Measurements from ENCODE around the gene FYB1.
"Not testable (repeated sequence)": the region's sequence is repeated elsewhere in the genome, so short reads cannot be mapped to it uniquely, and the experiment has no call there.

FYB1 gene

GRCh38 chr5:39191216-39191615, 28.1 kb downstream of the FYB1 start:
- Histone ChIP-seq H3K27me3 (ENCODE audit: control insufficient read depth, insufficient read depth, low read length) (no peaks in the 10 kb centered on the region), H3K4me1 (ENCODE audit: control insufficient read depth, insufficient read depth, low read length) (no peaks in the 10 kb centered on the region), H3K36me3 (ENCODE audit: control insufficient read depth, insufficient read depth, low read length) (no peaks in the 10 kb centered on the region), H3K9me3 (ENCODE audit: control insufficient read depth, insufficient read depth, low read length) (no peaks in the 10 kb centered on the region), H3K4me3 (ENCODE audit: low read depth, low read length) (no peak overlapping the region), H3K9ac (ENCODE audit: low read depth, low read length) (no peak overlapping the region)

- Histone ChIP-seq H3K9me3 (ENCODE audit: control insufficient read depth, insufficient read depth, low read length) (no peaks in the 10 kb centered on the region), H3K4me3 (ENCODE audit: low read depth, low read length) (no peak overlapping the region), H3K4me1 (ENCODE audit: control insufficient read depth, insufficient read depth, low read length) (no peaks in the 10 kb centered on the region), H3K9ac (ENCODE audit: low read depth, low read length) (no peak overlapping the region), H3K36me3 (ENCODE audit: control insufficient read depth, insufficient read depth, low read length) (no peaks in the 10 kb centered on the region), H3K27me3 (ENCODE audit: control insufficient read depth, insufficient read depth, low read length) (no peaks in the 10 kb centered on the region)
Observed at GRCh38 chr5:39190311-39191102, 28.9 kb downstream of the FYB1 start.

GRCh38 chr5:39189292-39189955, 29.9 kb downstream of the FYB1 start:
- Histone ChIP-seq H3K4me1 (ENCODE audit: control insufficient read depth, insufficient read depth, low read length) (no peaks in the 10 kb centered on the region), H3K9ac (ENCODE audit: low read depth, low read length) (no peak overlapping the region), H3K27me3 (ENCODE audit: control insufficient read depth, insufficient read depth, low read length) (no peaks in the 10 kb centered on the region), H3K36me3 (ENCODE audit: control insufficient read depth, insufficient read depth, low read length) (no peaks in the 10 kb centered on the region), H3K9me3 (ENCODE audit: control insufficient read depth, insufficient read depth, low read length) (no peaks in the 10 kb centered on the region), H3K4me3 (ENCODE audit: low read depth, low read length) (no peak overlapping the region)

GRCh38 chr5:39187831-39188731, 31.3 kb downstream of the FYB1 start:
- Histone ChIP-seq H3K27me3 (ENCODE audit: control insufficient read depth, insufficient read depth, low read length) (no peaks in the 10 kb centered on the region), H3K4me3 (ENCODE audit: low read depth, low read length) (no peak overlapping the region), H3K9ac (ENCODE audit: low read depth, low read length) (no peak overlapping the region), H3K4me1 (ENCODE audit: control insufficient read depth, insufficient read depth, low read length) (no peaks in the 10 kb centered on the region), H3K36me3 (ENCODE audit: control insufficient read depth, insufficient read depth, low read length) (no peaks in the 10 kb centered on the region), H3K9me3 (ENCODE audit: control insufficient read depth, insufficient read depth, low read length) (no peaks in the 10 kb centered on the region)

- Histone ChIP-seq H3K9me3 (ENCODE audit: control insufficient read depth, insufficient read depth, low read length) (no peaks in the 10 kb centered on the region), H3K4me1 (ENCODE audit: control insufficient read depth, insufficient read depth, low read length) (no peaks in the 10 kb centered on the region), H3K9ac (ENCODE audit: low read depth, low read length) (no peak overlapping the region), H3K27me3 (ENCODE audit: control insufficient read depth, insufficient read depth, low read length) (no peaks in the 10 kb centered on the region), H3K4me3 (ENCODE audit: low read depth, low read length) (no peak overlapping the region), H3K36me3 (ENCODE audit: control insufficient read depth, insufficient read depth, low read length) (no peaks in the 10 kb centered on the region)
Observed at GRCh38 chr5:39186722-39187539, 32.4 kb downstream of the FYB1 start.

GRCh38 chr5:39186289-39186688, 33.1 kb downstream of the FYB1 start:
- no peaks in the 10 kb centered on the region for H3K27me3 ChIP-seq (ENCODE audit: control insufficient read depth, insufficient read depth, low read length)
- no peaks in the 10 kb centered on the region for H3K9me3 ChIP-seq (ENCODE audit: control insufficient read depth, insufficient read depth, low read length)
- H3K36me3 ChIP-seq (ENCODE audit: control insufficient read depth, insufficient read depth, low read length) = no peaks in the 10 kb centered on the region
- H3K9ac ChIP-seq (ENCODE audit: low read depth, low read length) = no peak overlapping the region
- H3K4me1 ChIP-seq (ENCODE audit: control insufficient read depth, insufficient read depth, low read length) = no peaks in the 10 kb centered on the region
- H3K4me3 ChIP-seq (ENCODE audit: low read depth, low read length) = no peak overlapping the region

GRCh38 chr5:39185761-39186160, 33.6 kb downstream of the FYB1 start:
- Histone ChIP-seq H3K27me3 (ENCODE audit: control insufficient read depth, insufficient read depth, low read length) (no peaks in the 10 kb centered on the region), H3K4me1 (ENCODE audit: control insufficient read depth, insufficient read depth, low read length) (no peaks in the 10 kb centered on the region), H3K9ac (ENCODE audit: low read depth, low read length) (no peak overlapping the region), H3K4me3 (ENCODE audit: low read depth, low read length) (no peak overlapping the region), H3K36me3 (ENCODE audit: control insufficient read depth, insufficient read depth, low read length) (no peaks in the 10 kb centered on the region), H3K9me3 (ENCODE audit: control insufficient read depth, insufficient read depth, low read length) (no peaks in the 10 kb centered on the region)

- not testable (repeated sequence) for H3K9me3 ChIP-seq (ENCODE audit: control insufficient read depth, insufficient read depth, low read length); H3K9ac ChIP-seq (ENCODE audit: low read depth, low read length); H3K4me3 ChIP-seq (ENCODE audit: low read depth, low read length); H3K4me1 ChIP-seq (ENCODE audit: control insufficient read depth, insufficient read depth, low read length); H3K36me3 ChIP-seq (ENCODE audit: control insufficient read depth, insufficient read depth, low read length); H3K27me3 ChIP-seq (ENCODE audit: control insufficient read depth, insufficient read depth, low read length)
Observed at GRCh38 chr5:39179561-39179960, 39.8 kb downstream of the FYB1 start.

- Histone ChIP-seq H3K4me3 (ENCODE audit: low read depth, low read length) (no peak overlapping the region), H3K9ac (ENCODE audit: low read depth, low read length) (no peak overlapping the region), H3K36me3 (ENCODE audit: control insufficient read depth, insufficient read depth, low read length) (no peaks in the 10 kb centered on the region), H3K9me3 (ENCODE audit: control insufficient read depth, insufficient read depth, low read length) (no peaks in the 10 kb centered on the region), H3K27me3 (ENCODE audit: control insufficient read depth, insufficient read depth, low read length) (no peaks in the 10 kb centered on the region), H3K4me1 (ENCODE audit: control insufficient read depth, insufficient read depth, low read length) (peaks cover 3% of the 10 kb centered on the region)
Observed at GRCh38 chr5:39178861-39179260, 40.5 kb downstream of the FYB1 start.

GRCh38 chr5:39178171-39178570, 41.2 kb downstream of the FYB1 start:
- H3K9me3 ChIP-seq (ENCODE audit: control insufficient read depth, insufficient read depth, low read length) = no peaks in the 10 kb centered on the region
- H3K36me3 ChIP-seq (ENCODE audit: control insufficient read depth, insufficient read depth, low read length) = no peaks in the 10 kb centered on the region
- no peak overlapping the region for H3K4me3 ChIP-seq (ENCODE audit: low read depth, low read length)
- H3K27me3 ChIP-seq (ENCODE audit: control insufficient read depth, insufficient read depth, low read length) = no peaks in the 10 kb centered on the region
- H3K4me1 ChIP-seq (ENCODE audit: control insufficient read depth, insufficient read depth, low read length) = peaks cover 3% of the 10 kb centered on the region
- no peak overlapping the region for H3K9ac ChIP-seq (ENCODE audit: low read depth, low read length)

GRCh38 chr5:39177631-39177964, 41.8 kb downstream of the FYB1 start:
- Histone ChIP-seq H3K4me3 (ENCODE audit: low read depth, low read length) (no peak overlapping the region), H3K9me3 (ENCODE audit: control insufficient read depth, insufficient read depth, low read length) (no peaks in the 10 kb centered on the region), H3K9ac (ENCODE audit: low read depth, low read length) (no peak overlapping the region), H3K27me3 (ENCODE audit: control insufficient read depth, insufficient read depth, low read length) (no peaks in the 10 kb centered on the region), H3K36me3 (ENCODE audit: control insufficient read depth, insufficient read depth, low read length) (no peaks in the 10 kb centered on the region), H3K4me1 (ENCODE audit: control insufficient read depth, insufficient read depth, low read length) (peaks cover 3% of the 10 kb centered on the region)

Data from iPS-15b (cell line).